Ureter (tissue), 1 donor: ENCODE data around the gene TRPV6. TPM values are rescaled to one million over a fixed set of nuclear protein-coding genes. Genes with fewer than 3 reads are reported as not detected.

Experiments used
- DNase-seq: peaks from one replicate; pipeline ENCODE4 v3.0.0-alpha.2; 2020; ENCODE audit warnings: low spot score
- total RNA-seq: library from RNA; stranded (reverse); gene quantifications from one replicate; pipeline ENCODE4 v1.2.4, GENCODE V29; 2023
- donor health status: DM: yes; HTN: yes; CAD: no.

Gene TRPV6
- total RNA-seq, 1 donor from 2014 or later = 27.7 TPM

GRCh38 chr7:142868986-142869415 lies 16.5 kb downstream of the TRPV6 start:
- DNase-seq = peak; percentile 30

GRCh38 chr7:142868188-142868985 lies 17.2 kb downstream of the TRPV6 start:
- peak; percentile 37 for DNase-seq

GRCh38 chr7:142867398-142868187 lies 18.0 kb downstream of the TRPV6 start:
- DNase-seq = peak; percentile 39

GRCh38 chr7:142867097-142867378 lies 18.5 kb downstream of the TRPV6 start:
- DNase-seq = no peak

- DNase-seq = no peak
These were observed 19.0 kb downstream of the TRPV6 start for GRCh38 chr7:142866361-142867096.

GRCh38 chr7:142865766-142866165 lies 19.8 kb downstream of the TRPV6 start:
- no peak for DNase-seq

GRCh38 chr7:142864980-142865747 lies 20.4 kb downstream of the TRPV6 start:
- peak; percentile 38 for DNase-seq

- DNase-seq = peak; percentile 26
These were observed 21.5 kb downstream of the TRPV6 start for GRCh38 chr7:142863891-142864685.

GRCh38 chr7:142862786-142863400 lies 22.7 kb downstream of the TRPV6 start:
- DNase-seq = no peak

GRCh38 chr7:142862351-142862750 lies 23.2 kb downstream of the TRPV6 start:
- no peak for DNase-seq

- no peak for DNase-seq
These were observed 24.6 kb downstream of the TRPV6 start for GRCh38 chr7:142860968-142861367.

- DNase-seq = peak; percentile 77
These were observed 25.7 kb downstream of the TRPV6 start for GRCh38 chr7:142859829-142860228.

GRCh38 chr7:142859411-142859810 lies 26.1 kb downstream of the TRPV6 start:
- DNase-seq = no peak

GRCh38 chr7:142857625-142858024 lies 27.9 kb downstream of the TRPV6 start:
- DNase-seq = no peak

GRCh38 chr7:142856565-142857245 lies 28.8 kb downstream of the TRPV6 start:
- no peak for DNase-seq

GRCh38 chr7:142855756-142856564 lies 29.6 kb downstream of the TRPV6 start:
- peak; percentile 82 for DNase-seq

GRCh38 chr7:142855114-142855743 lies 30.3 kb downstream of the TRPV6 start:
- no peak for DNase-seq

- DNase-seq = peak; percentile 88
These were observed 31.0 kb downstream of the TRPV6 start, which contains the start of gene EPHB6 for GRCh38 chr7:142854372-142855113. Gene EPHB6 (plus strand): TSS chr7:142855076. CDS start chr7:142863228, 8,152 bp downstream.
